ENCODE results near the gene ITGA7.

DNA sequence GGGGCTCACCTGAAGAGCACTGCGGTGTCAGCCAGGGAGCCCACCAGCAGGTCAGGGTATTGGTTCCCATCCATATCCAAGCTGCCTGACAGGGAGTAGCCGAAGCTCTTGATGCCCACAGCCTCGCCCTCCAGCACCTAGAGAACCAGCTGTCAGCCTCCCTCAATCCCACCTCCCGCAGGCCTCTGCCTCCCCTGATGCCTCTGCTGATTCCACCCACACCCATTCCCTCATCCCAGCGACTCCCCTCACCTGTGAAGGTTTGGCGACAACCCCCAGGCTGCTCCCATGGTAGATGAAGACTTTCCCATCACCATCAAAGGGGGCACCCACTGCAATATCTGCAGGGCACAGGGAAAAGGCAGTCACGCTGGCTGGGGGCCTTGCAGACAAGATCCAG is 10.0 kb downstream of the ITGA7 start:
- TF ChIP-seq POLR2AphosphoS5 (IDR thresholded peaks at IDR 0.05) (no peak), TAF1 (IDR thresholded peaks at IDR 0.05; ENCODE audit: low read depth) (no peak), EP300 (conservative IDR thresholded peaks at IDR 0.05; ENCODE audit: poor library complexity, severe bottlenecking) (no peak), EZH2 (IDR thresholded peaks at IDR 0.05; ENCODE audit: borderline replicate concordance, insufficient read depth, low read length, poor library complexity, severe bottlenecking) (no peak)
- TF ChIP-seq, protein P1, sequence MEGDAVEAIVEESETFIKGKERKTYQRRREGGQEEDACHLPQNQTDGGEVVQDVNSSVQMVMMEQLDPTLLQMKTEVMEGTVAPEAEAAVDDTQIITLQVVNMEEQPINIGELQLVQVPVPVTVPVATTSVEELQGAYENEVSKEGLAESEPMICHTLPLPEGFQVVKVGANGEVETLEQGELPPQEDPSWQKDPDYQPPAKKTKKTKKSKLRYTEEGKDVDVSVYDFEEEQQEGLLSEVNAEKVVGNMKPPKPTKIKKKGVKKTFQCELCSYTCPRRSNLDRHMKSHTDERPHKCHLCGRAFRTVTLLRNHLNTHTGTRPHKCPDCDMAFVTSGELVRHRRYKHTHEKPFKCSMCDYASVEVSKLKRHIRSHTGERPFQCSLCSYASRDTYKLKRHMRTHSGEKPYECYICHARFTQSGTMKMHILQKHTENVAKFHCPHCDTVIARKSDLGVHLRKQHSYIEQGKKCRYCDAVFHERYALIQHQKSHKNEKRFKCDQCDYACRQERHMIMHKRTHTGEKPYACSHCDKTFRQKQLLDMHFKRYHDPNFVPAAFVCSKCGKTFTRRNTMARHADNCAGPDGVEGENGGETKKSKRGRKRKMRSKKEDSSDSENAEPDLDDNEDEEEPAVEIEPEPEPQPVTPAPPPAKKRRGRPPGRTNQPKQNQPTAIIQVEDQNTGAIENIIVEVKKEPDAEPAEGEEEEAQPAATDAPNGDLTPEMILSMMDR (IDR thresholded peaks at IDR 0.05; ENCODE audit: poor library complexity, severe bottlenecking) = no peak

Data from neural cell (in vitro differentiated cells).